ENCODE results near the gene CACNA1A. TPM values are rescaled to one million over a fixed set of nuclear protein-coding genes. Genes with fewer than 3 reads are reported as not detected.

The CACNA1A gene
- total and polyA plus RNA-seq, 2 of the 13 experiments (the other 11 are each of a cell fraction or from before 2014, with no cell fraction given) = not detected

- ATAC-seq (no peak), FAIRE-seq (no peak), DNase-seq (ENCODE audit: low spot score) (no peak)
- H3K79me2 ChIP-seq (ENCODE audit: insufficient read depth, low read length) = no peaks in the 10 kb centered on the region
- H4K20me1 ChIP-seq (ENCODE audit: insufficient read depth, low read length) = no peaks in the 10 kb centered on the region
- no peak overlapping the region for H3K9ac ChIP-seq (ENCODE audit: insufficient read depth, low read depth, low read length)
- H3K36me3 ChIP-seq (replicated peaks in 1 of 2; ENCODE audit: control insufficient read depth in 1 of 2, insufficient read depth in 2 of 2, low read length in 2 of 2) = no peaks in the 10 kb centered on the region
- no peak overlapping the region for H3K27ac ChIP-seq (ENCODE audit: extremely low read length, insufficient read depth, low read length)
- 34% methylated on average over 6 of the region's 6 CpGs for WGBS (ENCODE audit: low lambda C conversion rate)
- in situ Hi-C loops (cut with HindIII; ENCODE audit: extremely low pct_ligation_motif_present, low pct_unique_long_range_greater_than_20kb) (no loop called here), intact Hi-C loops (cut with micrococcal nuclease; ENCODE audit: unreplicated experiment) (no loop called here)
- POLR2A ChIA-PET = no interaction called here
- no peak for TF ChIP-seq HOXA5 (CRISPR knock-in tag; IDR thresholded peaks at IDR 0.05)
- TF ChIP-seq ETV6 (CRISPR knock-in tag; conservative IDR thresholded peaks at IDR 0.05) = no peak
- no peak for TF ChIP-seq RERE (CRISPR knock-in tag; IDR thresholded peaks at IDR 0.05; ENCODE audit: low read depth)
- no peak for TF ChIP-seq TBL1XR1 (IDR thresholded peaks at IDR 0.05; ENCODE audit: borderline replicate concordance, low read length, partially characterized antibody)
- no peak for TF ChIP-seq ZBTB33 (CRISPR knock-in tag; IDR thresholded peaks at IDR 0.05)
- TF ChIP-seq USF2 (IDR thresholded peaks at IDR 0.05; ENCODE audit: low read depth, low read length) = no peak
- no peak for TF ChIP-seq USF2 (CRISPR knock-in tag; IDR thresholded peaks at IDR 0.05; ENCODE audit: borderline replicate concordance)
- TF ChIP-seq ZNF432 (CRISPR knock-in tag; IDR thresholded peaks at IDR 0.05; ENCODE audit: borderline replicate concordance) = no peak
- TF ChIP-seq HOXD1 (CRISPR knock-in tag; IDR thresholded peaks at IDR 0.05) = no peak
- TF ChIP-seq RARG (CRISPR knock-in tag; IDR thresholded peaks at IDR 0.05; ENCODE audit: low read depth) = no peak
- TF ChIP-seq TAF1 (CRISPR knock-in tag; IDR thresholded peaks at IDR 0.05) = no peak
- TF ChIP-seq ZBTB49 (CRISPR knock-in tag; IDR thresholded peaks at IDR 0.05; ENCODE audit: borderline replicate concordance) = no peak
- TF ChIP-seq ZEB1 (IDR thresholded peaks at IDR 0.05; ENCODE audit: insufficient replicate concordance, low read depth) = no peak
- no peak overlapping the region for H3K4me2 ChIP-seq (ENCODE audit: low read depth, low read length)
- no peaks in the 10 kb centered on the region for H3K4me1 ChIP-seq (ENCODE audit: insufficient read depth, low read length)
- CTCF ChIA-PET (ENCODE audit: low intra/inter-chr PET ratio, low total read pairs) = no interaction called here
- H3K9me3 ChIP-seq (ENCODE audit: low read length) = no peaks in the 10 kb centered on the region
- no peak overlapping the region for H3K4me3 ChIP-seq (replicated peaks in 1 of 3; ENCODE audit: insufficient read depth in 1 of 3, low read depth in 2 of 3, low read length in 3 of 3)
- H3K27me3 ChIP-seq (ENCODE audit: control insufficient read depth in 1 of 2, insufficient read depth in 2 of 2, low read length in 2 of 2) = peaks cover 0 to 4% of the 10 kb centered on the region in 2 experiments; a peak in 2 of 5 replicates
- H2AFZ ChIP-seq (ENCODE audit: low read length) = no peak overlapping the region
- BruUV-seq (replicated peaks) = no TSS peak
These were observed 94.4 kb downstream of the CACNA1A start for GRCh38 chr19:13411899-13412298.

Data from HepG2 (cell line).